Left renal pelvis (tissue), 4 donors: ENCODE data around the gene HHIPL1. TPM values are rescaled to one million over a fixed set of nuclear protein-coding genes. Genes with fewer than 3 reads are reported as not detected.

Experiments used
- DNase-seq, 4 donors: peaks; one replicate each; pipeline ENCODE4 v3.0.0-alpha.2; 2013; ENCODE audit warnings: low read depth in 4 of 4, low spot score in 3 of 4
- polyA plus RNA-seq, 4 donors: library from polyadenylated mRNA; unstranded; fragments of 120-200 nt; gene quantifications; one replicate each; pipeline ENCODE4 v1.2.1, GENCODE V29; 2013; ENCODE audit not compliant: insufficient read length in 4 of 4

The HHIPL1 gene
- 1 to 10 TPM; 1.3 to 3.0 (median 1.5) TPM for polyA plus RNA-seq

DNA sequence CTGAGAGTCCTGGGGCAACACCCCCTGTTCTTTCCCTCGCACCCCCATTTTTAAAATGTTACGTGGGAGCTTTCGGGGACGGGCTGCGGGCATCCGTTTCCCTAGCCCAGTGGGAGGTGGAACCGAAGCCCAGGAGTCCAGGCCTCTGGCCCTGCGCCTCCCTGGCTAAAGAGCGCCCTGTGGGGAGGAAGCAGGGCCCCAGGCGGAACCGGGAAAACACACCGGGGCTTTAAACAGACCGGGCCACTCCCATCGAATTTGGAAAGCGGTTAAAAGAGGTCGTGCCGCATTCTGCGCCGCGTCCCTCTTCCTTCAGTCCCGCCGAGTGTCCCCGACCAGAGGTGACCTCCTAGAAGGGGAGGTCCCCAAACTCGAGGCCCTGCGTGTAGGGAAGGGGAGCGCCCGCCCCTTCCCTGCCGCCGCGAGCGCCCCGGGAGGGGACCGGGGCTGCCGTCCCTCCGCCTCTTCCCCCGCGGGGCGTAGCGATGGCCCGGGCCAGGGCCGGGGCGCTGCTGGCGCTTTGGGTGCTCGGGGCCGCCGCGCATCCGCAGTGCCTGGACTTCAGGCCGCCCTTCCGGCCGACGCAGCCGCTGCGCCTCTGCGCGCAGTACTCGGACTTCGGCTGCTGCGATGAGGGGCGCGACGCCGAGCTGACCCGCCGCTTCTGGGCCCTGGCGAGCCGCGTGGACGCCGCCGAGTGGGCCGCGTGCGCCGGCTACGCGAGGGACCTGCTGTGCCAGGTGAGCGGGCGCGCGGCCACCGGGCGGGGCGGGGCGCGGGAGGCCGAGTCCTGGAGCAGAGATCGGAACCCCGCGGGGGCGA lies at the start of gene HHIPL1:
TSS of gene HHIPL1 (plus strand) at position 407 of the 822 bp plus-strand sequence. CDS start at position 486, 79 bp downstream.
- no peak for DNase-seq

DNA sequence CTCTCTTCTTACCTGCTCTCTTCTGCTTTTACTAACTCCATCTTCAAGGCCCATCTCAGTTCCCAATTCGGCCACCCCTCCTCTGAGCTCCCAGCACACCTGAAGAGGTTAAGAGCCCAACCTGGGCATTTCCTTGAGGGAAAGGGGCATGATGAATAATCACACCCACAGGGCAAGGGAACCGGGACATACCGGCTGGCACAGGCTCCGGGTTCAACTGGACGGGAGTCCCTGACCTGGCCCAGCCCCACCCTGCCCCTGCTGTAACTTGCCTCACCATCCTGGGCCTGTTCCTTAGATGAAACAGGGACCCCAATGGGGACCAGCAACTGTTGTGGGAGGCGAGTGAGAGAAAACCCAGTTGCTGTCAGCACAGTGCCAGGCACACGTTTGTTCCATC lies 49.4 kb upstream of the HHIPL1 start:
- DNase-seq = no peak

DNA sequence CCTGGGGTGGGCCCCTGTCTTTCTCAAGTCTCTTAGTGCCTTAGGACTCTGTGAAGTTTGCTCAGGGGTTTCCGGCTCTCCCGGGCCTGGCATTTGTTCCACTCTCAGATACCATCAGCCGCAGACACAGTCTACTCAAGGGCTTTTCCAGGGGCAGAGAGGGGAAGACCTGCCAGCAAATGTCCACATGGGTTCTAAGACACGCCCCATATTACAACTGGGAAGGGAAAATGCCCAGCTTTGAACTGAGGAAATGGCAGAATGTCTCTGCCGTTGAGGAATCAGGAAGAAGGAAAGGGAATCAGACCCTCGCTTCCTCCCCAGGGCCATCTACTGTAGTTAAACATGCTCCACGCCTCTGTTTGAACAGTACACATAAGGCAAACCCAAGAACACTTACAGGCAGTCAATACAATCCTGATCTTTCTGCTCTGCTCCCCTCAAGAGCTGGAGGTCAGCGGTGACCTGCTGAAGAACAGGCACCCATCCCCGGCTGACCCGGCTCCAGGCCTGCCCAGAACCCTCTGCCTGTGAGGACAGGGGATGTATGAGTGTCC lies 48.8 kb upstream of the HHIPL1 start:
- no peak for DNase-seq

- no peak for DNase-seq
Observed at GRCh38 chr14:99596772-99597171, 48.2 kb upstream of the HHIPL1 start.

DNA sequence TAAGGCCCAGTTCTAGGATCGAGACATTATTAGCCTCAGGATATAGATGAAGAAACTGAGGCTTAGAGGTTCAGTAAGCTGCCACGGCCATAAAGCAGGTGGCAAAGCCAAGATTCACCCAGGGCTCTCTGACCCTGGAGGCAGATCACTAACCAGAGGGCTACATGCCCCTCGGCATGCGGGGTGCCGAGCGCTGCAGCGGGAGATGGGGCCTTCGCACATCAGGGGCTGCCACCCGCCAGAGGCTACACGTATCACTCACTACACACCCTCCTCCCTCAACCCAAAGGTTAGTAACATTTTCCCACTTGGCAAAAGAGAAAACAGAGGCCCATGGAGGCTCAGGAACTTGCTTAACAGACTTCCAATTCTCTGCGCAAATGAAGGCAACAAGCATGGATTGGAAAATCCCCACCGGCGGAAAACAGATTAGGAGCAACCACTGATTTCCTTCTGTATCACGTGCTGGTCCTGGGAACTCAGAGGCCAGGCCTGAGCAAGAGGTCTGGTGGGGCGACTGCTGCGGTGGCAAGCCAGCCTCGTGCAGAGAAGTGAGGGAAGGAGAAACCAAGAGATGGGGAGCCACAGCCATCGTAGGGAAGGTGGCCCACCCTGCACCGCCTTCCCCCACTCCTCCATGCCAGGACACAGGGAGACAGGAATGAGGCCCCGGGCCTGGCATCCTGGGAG lies 46.9 kb upstream of the HHIPL1 start:
- DNase-seq = no peak

GRCh38 chr14:99598774-99599173 lies 46.2 kb upstream of the HHIPL1 start:
- DNase-seq = no peak

DNA sequence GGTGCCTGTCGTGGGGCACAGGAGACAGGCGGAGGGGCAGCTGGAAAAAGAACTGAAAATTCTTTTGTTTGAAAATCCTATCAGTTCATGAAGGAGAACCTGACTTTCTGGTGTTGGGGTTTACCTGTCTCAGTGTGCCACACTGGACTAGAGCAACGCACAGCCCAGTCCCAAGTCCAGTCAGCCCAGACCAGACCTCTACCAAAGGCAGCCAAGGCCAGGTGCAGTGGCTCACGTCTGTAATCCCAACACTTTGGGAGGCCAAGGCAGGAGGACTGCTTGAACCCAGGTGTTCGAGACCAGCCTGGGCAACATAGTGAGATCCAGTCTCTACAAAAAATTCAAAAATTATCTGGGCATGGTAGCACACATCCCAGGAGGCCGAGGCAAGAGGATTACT lies 45.5 kb upstream of the HHIPL1 start:
- no peak for DNase-seq

GRCh38 chr14:99600232-99600888 lies 44.6 kb upstream of the HHIPL1 start:
- DNase-seq = no peak

DNA sequence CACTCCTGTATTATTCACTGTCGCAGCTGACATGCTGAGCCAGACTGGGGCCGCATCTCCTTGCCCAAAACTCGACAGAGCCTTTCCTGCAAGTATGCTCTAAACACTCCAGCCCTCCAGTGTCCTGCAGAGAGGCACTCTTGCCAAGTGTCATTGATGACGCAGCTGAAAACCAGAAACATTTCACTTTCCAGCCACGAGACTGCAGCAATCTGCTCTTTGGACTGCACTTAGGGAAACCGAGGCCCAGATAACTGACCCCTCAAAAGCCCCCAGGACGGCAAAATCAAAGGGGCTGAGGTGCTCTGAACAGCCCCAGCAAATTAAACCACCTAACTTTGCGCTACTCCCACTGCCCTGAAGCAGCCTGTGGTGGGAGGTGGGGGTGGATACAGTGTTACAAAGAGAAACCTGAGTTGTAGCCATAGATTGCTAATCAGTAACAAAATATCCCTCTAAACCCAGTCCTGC lies 43.5 kb upstream of the HHIPL1 start:
- DNase-seq = no peak

DNA sequence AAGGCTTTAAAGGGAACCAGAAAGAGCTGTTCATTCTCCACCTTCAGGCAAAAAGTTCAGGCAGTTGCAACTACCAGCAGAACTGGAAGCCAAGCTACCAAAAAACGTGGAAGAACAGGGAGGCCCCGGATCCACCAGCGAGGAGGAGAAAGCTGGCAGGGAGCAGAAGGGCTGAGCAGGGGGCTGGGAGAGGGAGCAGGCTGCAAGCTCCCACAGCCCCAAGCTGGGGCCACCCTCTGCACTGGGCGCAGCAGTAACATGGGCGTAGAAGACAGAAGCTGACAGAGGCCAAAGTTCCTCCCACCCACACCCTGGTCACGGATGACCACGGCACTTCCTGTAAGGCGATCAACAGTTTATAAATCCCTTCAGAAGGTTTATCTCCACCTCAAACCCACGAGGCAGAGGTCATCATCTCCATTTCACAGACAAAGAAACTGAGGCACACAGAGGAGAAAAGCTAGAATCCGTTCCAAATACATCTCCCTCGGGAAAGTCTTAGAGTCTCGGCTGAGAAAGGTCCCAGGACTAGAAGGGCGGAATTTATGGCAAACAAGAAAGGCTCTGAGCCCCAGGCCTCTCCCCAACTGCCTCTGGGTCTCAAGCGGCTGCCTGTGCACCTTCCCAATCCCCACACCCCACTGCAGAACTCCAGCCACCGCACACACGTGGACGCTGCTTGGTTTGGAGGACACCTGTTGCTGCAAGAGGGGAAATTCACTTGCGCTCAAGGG lies 42.7 kb upstream of the HHIPL1 start:
- DNase-seq = no peak

- no peak for DNase-seq
Observed at GRCh38 chr14:99602788-99603415, 42.0 kb upstream of the HHIPL1 start.

- DNase-seq = no peak
Observed at GRCh38 chr14:99603471-99604277, 41.3 kb upstream of the HHIPL1 start, which contains the start of gene CCDC85C. CCDC85C (minus strand) TSS chr14:99604207; CDS start chr14:99603959, 248 bp downstream.

GRCh38 chr14:99604278-99604765 lies 40.6 kb upstream of the HHIPL1 start:
- peak; percentile 78 to 92 (median 91) for DNase-seq

GRCh38 chr14:99604766-99605298 lies 40.1 kb upstream of the HHIPL1 start:
- DNase-seq = no peak

- no peak for DNase-seq
Observed at GRCh38 chr14:99605299-99605961, 39.5 kb upstream of the HHIPL1 start.

GRCh38 chr14:99606359-99606758 lies 38.6 kb upstream of the HHIPL1 start:
- DNase-seq = no peak

DNA sequence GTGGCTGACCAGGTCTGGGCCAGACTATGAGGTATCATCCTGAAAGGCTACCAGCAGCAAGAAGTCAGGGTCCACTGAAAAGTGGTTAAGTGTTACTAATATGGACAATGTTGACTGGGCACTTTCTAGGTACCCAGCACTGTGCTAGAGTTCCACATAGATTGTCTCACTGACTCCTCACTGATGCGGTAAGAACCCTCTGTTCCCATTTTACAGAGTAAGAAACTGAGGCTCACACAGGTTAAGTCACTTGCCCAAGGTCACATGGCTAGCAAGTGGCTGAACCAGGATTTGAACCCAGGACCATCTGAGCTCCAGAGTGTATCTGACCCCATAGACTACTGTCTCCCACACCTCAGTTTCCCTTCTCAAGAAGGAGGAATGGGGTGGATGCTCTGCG lies 36.3 kb upstream of the HHIPL1 start:
- DNase-seq = no peak
